Measurements from ENCODE around the gene NUTM2B.
"Not testable (repeated sequence)": the region's sequence is repeated elsewhere in the genome, so short reads cannot be mapped to it uniquely, and the experiment has no call there.

Gene NUTM2B

GRCh38 chr10:79702927-79703326, at the start of gene NUTM2B:
Gene NUTM2B, plus strand, starts transcription at chr10:79703227. Its CDS starts 383 bp downstream, at chr10:79703610.
- not testable (repeated sequence) for DNase-seq (ENCODE audit: low read depth in 4 of 4, low spot score in 1 of 4)

GRCh38 chr10:79663287-79663686, 39.7 kb upstream of the NUTM2B start:
- DNase-seq (ENCODE audit: low read depth in 4 of 4, low spot score in 1 of 4), result not testable (repeated sequence)

- not testable (repeated sequence) for DNase-seq (ENCODE audit: low read depth in 4 of 4, low spot score in 1 of 4)
Measured at GRCh38 chr10:79664686-79665085, 38.3 kb upstream of the NUTM2B start.

GRCh38 chr10:79669248-79669788, 33.7 kb upstream of the NUTM2B start:
- DNase-seq (ENCODE audit: low read depth in 4 of 4, low spot score in 1 of 4), result not testable (repeated sequence)

GRCh38 chr10:79674878-79675277, 28.1 kb upstream of the NUTM2B start:
- not testable (repeated sequence) for DNase-seq (ENCODE audit: low read depth in 4 of 4, low spot score in 1 of 4)

GRCh38 chr10:79683026-79683883, 19.8 kb upstream of the NUTM2B start:
- DNase-seq (ENCODE audit: low read depth in 4 of 4, low spot score in 1 of 4), result not testable (repeated sequence)

GRCh38 chr10:79683884-79684720, 18.9 kb upstream of the NUTM2B start:
- DNase-seq (ENCODE audit: low read depth in 4 of 4, low spot score in 1 of 4), result not testable (repeated sequence)

GRCh38 chr10:79685044-79685685, 17.9 kb upstream of the NUTM2B start:
- DNase-seq (ENCODE audit: low read depth in 4 of 4, low spot score in 1 of 4), result peak in 3 of 4 experiments; percentile 14 to 25 (median 18)

GRCh38 chr10:79686595-79686994, 16.4 kb upstream of the NUTM2B start:
- not testable (repeated sequence) for DNase-seq (ENCODE audit: low read depth in 4 of 4, low spot score in 1 of 4)

GRCh38 chr10:79687406-79688150, 15.4 kb upstream of the NUTM2B start:
- not testable (repeated sequence) for DNase-seq (ENCODE audit: low read depth in 4 of 4, low spot score in 1 of 4)

GRCh38 chr10:79688798-79689197, 14.2 kb upstream of the NUTM2B start:
- not testable (repeated sequence) for DNase-seq (ENCODE audit: low read depth in 4 of 4, low spot score in 1 of 4)

- not testable (repeated sequence) for DNase-seq (ENCODE audit: low read depth in 4 of 4, low spot score in 1 of 4)
Measured at GRCh38 chr10:79696596-79696995, 6.4 kb upstream of the NUTM2B start.

- not testable (repeated sequence) for DNase-seq (ENCODE audit: low read depth in 4 of 4, low spot score in 1 of 4)
Measured at GRCh38 chr10:79697141-79697540, 5.9 kb upstream of the NUTM2B start.

GRCh38 chr10:79700381-79700944, 2.6 kb upstream of the NUTM2B start:
- DNase-seq (ENCODE audit: low read depth in 4 of 4, low spot score in 1 of 4), result not testable (repeated sequence)

GRCh38 chr10:79707017-79707416, 4.0 kb downstream of the NUTM2B start:
- not testable (repeated sequence) for DNase-seq (ENCODE audit: low read depth in 4 of 4, low spot score in 1 of 4)

GRCh38 chr10:79714976-79715375, 11.9 kb downstream of the NUTM2B start:
- DNase-seq (ENCODE audit: low read depth in 4 of 4, low spot score in 1 of 4), result not testable (repeated sequence)

GRCh38 chr10:79716917-79717579, 14.0 kb downstream of the NUTM2B start:
- DNase-seq (ENCODE audit: low read depth in 4 of 4, low spot score in 1 of 4), result not testable (repeated sequence)

- DNase-seq (ENCODE audit: low read depth in 4 of 4, low spot score in 1 of 4), result not testable (repeated sequence)
Measured at GRCh38 chr10:79720000-79720399, 17.0 kb downstream of the NUTM2B start.

GRCh38 chr10:79726620-79727019, 23.6 kb downstream of the NUTM2B start:
- DNase-seq (ENCODE audit: low read depth in 4 of 4, low spot score in 1 of 4), result not testable (repeated sequence)
